ENCODE results near the gene EHMT1. TPM values are rescaled to one million over a fixed set of nuclear protein-coding genes. Genes with fewer than 3 reads are reported as not detected.

The EHMT1 gene
- polyA plus RNA-seq, 1 of the 3 experiments (the other 2 are of a cell fraction): 39.5 TPM

DNA sequence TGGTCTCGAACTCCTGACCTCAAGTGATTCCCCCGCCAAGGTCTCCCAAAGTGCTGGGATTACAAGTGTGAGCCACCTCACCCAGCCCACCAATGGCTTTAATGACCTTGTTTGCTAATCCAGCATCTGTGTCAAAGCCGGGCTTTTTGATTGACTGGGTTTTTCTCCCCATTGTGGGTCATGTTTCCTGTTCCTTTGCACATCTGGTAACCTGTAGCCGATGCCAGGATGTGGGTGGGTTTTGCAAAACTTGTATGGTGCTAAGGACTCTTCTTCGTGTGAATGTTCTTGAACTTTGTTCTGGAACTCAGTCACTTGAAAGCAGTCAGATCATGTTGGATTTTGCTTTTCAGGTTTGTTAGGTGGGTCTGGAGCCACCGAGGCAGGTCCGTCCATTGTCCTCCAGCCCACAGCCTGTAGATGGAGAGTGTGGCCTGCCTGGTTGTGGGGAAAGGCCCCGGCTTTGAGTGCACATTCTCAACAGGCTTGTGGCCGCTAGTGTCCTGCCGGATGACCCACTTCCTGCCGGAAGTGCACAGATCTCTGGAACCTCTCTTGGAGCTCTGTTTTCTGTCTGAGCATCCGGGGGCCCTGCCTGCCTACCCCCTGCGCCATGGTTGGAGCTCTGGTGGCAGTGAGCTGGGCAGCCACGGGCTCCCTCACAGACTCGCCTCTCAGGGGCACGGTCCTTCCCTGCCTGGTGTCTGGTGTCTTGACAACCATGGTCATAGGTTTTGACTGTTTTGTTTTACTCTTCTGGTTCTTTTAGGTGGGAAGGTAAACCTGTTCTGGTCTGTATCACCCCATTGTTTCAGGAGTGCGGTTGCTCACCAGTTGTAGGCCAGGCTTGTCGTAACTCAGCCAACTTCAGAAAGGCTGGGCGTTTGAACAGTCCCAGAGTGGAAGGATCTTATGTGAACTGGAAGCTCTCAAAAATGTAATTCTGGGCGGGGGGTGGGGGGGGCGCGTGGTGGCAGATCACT, 189.2 kb downstream of the EHMT1 start:
- H3K27me3 ChIP-seq (ENCODE audit: insufficient read depth): no peaks in the 10 kb centered on the region
- no peak overlapping the region for H3K9ac ChIP-seq
- H3K36me3 ChIP-seq (replicated peaks in 1 of 2; ENCODE audit: control insufficient read depth in 1 of 2, insufficient read depth in 2 of 2, low read length in 1 of 2): peaks cover 24 to 39% of the 10 kb centered on the region in 2 experiments
- H3K27ac ChIP-seq (ENCODE audit: low read depth in 2 of 2, low read length in 1 of 2): no peak overlapping the region
- peaks cover 11% of the 10 kb centered on the region for H3F3A ChIP-seq (replicated peaks; ENCODE audit: insufficient read depth)
- H3K9me3 ChIP-seq: no peaks in the 10 kb centered on the region
- 94% methylated on average over 18 of the region's 22 CpGs for WGBS (ENCODE audit: low lambda C conversion rate)
- TF ChIP-seq NFIC (IDR thresholded peaks at IDR 0.05; ENCODE audit: borderline replicate concordance): no peak
- TF ChIP-seq FOXM1 (IDR thresholded peaks at IDR 0.05; ENCODE audit: low read depth): no peak
- no peak for TF ChIP-seq SMC3 (IDR thresholded peaks at IDR 0.05; ENCODE audit: low read depth, low read length)
- TF ChIP-seq, protein P1, sequence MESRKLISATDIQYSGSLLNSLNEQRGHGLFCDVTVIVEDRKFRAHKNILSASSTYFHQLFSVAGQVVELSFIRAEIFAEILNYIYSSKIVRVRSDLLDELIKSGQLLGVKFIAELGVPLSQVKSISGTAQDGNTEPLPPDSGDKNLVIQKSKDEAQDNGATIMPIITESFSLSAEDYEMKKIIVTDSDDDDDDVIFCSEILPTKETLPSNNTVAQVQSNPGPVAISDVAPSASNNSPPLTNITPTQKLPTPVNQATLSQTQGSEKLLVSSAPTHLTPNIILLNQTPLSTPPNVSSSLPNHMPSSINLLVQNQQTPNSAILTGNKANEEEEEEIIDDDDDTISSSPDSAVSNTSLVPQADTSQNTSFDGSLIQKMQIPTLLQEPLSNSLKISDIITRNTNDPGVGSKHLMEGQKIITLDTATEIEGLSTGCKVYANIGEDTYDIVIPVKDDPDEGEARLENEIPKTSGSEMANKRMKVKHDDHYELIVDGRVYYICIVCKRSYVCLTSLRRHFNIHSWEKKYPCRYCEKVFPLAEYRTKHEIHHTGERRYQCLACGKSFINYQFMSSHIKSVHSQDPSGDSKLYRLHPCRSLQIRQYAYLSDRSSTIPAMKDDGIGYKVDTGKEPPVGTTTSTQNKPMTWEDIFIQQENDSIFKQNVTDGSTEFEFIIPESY (IDR thresholded peaks at IDR 0.05; ENCODE audit: borderline replicate concordance, low read depth): no peak
- TF ChIP-seq, protein P2, sequence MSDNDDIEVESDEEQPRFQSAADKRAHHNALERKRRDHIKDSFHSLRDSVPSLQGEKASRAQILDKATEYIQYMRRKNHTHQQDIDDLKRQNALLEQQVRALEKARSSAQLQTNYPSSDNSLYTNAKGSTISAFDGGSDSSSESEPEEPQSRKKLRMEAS (IDR thresholded peaks at IDR 0.05; ENCODE audit: low read depth): no peak
- H2AFZ ChIP-seq (ENCODE audit: low read depth): no peak overlapping the region
- no peak overlapping the region for H3K4me3 ChIP-seq (ENCODE audit: low read depth in 2 of 2, low read length in 1 of 2)
- no peaks in the 10 kb centered on the region for H3K9me2 ChIP-seq
- POLR2A ChIA-PET: no interaction called here
- no peak overlapping the region for H3K4me2 ChIP-seq
- peaks cover 3% of the 10 kb centered on the region; the same call in 1 of the 2 replicates for H3K79me2 ChIP-seq (ENCODE audit: insufficient read depth)
- CTCF ChIA-PET: interaction anchor here (0.8 to 1.2 kb wide), 2 partner anchors 10 to 13 kb away, joined by 3 read pairs; no protein-coding TSS in a partner anchor
- H4K20me1 ChIP-seq (ENCODE audit: insufficient read depth): no peaks in the 10 kb centered on the region
- no peaks in the 10 kb centered on the region; a peak in 1 of 4 replicates for H3K4me1 ChIP-seq (ENCODE audit: control insufficient read depth in 1 of 2, insufficient read depth in 2 of 2, low read depth in 1 of 2, low read length in 1 of 2)
- no peak for DNase-seq

DNA sequence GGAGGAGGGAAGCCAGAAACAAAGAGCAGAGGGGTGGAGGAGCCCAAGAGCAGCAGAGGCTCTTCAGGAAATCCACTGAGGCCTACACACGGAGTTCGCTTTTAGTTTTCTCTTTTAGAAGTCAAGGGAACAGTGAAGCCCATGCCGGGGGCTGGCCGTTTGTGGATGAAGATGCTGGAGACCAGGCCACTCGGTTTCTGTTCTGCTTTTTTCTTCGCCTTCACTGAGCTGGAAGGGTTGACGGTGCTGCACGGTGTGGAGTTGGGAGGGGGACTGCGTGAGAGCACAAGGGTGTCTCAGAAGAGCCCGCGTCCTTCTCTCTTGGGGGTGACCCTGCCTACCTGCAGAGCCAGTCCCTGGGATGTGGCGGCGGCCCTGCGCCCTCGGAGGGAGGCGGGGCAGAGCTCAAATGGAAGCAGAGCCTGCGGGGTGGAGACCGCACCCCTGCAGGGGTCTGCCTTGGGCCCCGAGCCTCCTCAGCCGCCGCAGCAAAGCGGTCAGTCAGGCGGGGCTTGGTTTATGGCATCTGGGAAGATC, 190.3 kb downstream of the EHMT1 start:
- CTCF ChIA-PET: interaction anchor here (0.9 to 1.2 kb wide), 3 partner anchors 9 to 17 kb away, joined by 3 read pairs; no protein-coding TSS in a partner anchor
- TF ChIP-seq FOXJ3 (CRISPR knock-in tag; IDR thresholded peaks at IDR 0.05): no peak
- no peak for TF ChIP-seq JUND (IDR thresholded peaks at IDR 0.05)
- TF ChIP-seq EZH2phosphoT487 (IDR thresholded peaks at IDR 0.05; ENCODE audit: borderline replicate concordance, low read depth): no peak
- no peak for TF ChIP-seq CHD2 (IDR thresholded peaks at IDR 0.05; ENCODE audit: low read length, partially characterized antibody)
- TF ChIP-seq YY1 (IDR thresholded peaks at IDR 0.05; ENCODE audit: low read depth): no peak
- TF ChIP-seq, protein P3, sequence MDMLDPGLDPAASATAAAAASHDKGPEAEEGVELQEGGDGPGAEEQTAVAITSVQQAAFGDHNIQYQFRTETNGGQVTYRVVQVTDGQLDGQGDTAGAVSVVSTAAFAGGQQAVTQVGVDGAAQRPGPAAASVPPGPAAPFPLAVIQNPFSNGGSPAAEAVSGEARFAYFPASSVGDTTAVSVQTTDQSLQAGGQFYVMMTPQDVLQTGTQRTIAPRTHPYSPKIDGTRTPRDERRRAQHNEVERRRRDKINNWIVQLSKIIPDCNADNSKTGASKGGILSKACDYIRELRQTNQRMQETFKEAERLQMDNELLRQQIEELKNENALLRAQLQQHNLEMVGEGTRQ (IDR thresholded peaks at IDR 0.05; ENCODE audit: borderline replicate concordance, low read depth, low read length): no peak
- TF ChIP-seq GABPA (IDR thresholded peaks at IDR 0.05; ENCODE audit: low read depth): no peak
- TF ChIP-seq RXRA (IDR thresholded peaks at IDR 0.05; ENCODE audit: borderline replicate concordance, low read depth): no peak
- TF ChIP-seq, protein P4, sequence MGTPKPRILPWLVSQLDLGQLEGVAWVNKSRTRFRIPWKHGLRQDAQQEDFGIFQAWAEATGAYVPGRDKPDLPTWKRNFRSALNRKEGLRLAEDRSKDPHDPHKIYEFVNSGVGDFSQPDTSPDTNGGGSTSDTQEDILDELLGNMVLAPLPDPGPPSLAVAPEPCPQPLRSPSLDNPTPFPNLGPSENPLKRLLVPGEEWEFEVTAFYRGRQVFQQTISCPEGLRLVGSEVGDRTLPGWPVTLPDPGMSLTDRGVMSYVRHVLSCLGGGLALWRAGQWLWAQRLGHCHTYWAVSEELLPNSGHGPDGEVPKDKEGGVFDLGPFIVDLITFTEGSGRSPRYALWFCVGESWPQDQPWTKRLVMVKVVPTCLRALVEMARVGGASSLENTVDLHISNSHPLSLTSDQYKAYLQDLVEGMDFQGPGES (IDR thresholded peaks at IDR 0.05; ENCODE audit: low read depth, low read length): no peak
- TF ChIP-seq MEF2A (IDR thresholded peaks at IDR 0.05; ENCODE audit: borderline replicate concordance, low read depth): no peak
- TF ChIP-seq, protein P5, sequence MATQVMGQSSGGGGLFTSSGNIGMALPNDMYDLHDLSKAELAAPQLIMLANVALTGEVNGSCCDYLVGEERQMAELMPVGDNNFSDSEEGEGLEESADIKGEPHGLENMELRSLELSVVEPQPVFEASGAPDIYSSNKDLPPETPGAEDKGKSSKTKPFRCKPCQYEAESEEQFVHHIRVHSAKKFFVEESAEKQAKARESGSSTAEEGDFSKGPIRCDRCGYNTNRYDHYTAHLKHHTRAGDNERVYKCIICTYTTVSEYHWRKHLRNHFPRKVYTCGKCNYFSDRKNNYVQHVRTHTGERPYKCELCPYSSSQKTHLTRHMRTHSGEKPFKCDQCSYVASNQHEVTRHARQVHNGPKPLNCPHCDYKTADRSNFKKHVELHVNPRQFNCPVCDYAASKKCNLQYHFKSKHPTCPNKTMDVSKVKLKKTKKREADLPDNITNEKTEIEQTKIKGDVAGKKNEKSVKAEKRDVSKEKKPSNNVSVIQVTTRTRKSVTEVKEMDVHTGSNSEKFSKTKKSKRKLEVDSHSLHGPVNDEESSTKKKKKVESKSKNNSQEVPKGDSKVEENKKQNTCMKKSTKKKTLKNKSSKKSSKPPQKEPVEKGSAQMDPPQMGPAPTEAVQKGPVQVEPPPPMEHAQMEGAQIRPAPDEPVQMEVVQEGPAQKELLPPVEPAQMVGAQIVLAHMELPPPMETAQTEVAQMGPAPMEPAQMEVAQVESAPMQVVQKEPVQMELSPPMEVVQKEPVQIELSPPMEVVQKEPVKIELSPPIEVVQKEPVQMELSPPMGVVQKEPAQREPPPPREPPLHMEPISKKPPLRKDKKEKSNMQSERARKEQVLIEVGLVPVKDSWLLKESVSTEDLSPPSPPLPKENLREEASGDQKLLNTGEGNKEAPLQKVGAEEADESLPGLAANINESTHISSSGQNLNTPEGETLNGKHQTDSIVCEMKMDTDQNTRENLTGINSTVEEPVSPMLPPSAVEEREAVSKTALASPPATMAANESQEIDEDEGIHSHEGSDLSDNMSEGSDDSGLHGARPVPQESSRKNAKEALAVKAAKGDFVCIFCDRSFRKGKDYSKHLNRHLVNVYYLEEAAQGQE (IDR thresholded peaks at IDR 0.05; ENCODE audit: low read depth, low read length): no peak
- TF ChIP-seq TCF12 (IDR thresholded peaks at IDR 0.05): no peak

More for the DNA sequence above, 190.3 kb downstream of the EHMT1 start:
- Histone ChIP-seq H3K4me1 (ENCODE audit: control insufficient read depth in 1 of 2, insufficient read depth in 2 of 2, low read depth in 1 of 2, low read length in 1 of 2) (no peaks in the 10 kb centered on the region; a peak in 1 of 4 replicates), H3K36me3 (replicated peaks in 1 of 2; ENCODE audit: control insufficient read depth in 1 of 2, insufficient read depth in 2 of 2, low read length in 1 of 2) (peaks cover 17 to 44% of the 10 kb centered on the region in 2 experiments), H3K4me2 (no peak overlapping the region), H3K27me3 (ENCODE audit: insufficient read depth) (no peaks in the 10 kb centered on the region), H3F3A (replicated peaks; ENCODE audit: insufficient read depth) (peaks cover 8% of the 10 kb centered on the region), H3K4me3 (ENCODE audit: low read depth in 2 of 2, low read length in 1 of 2) (no peak overlapping the region), H3K9me2 (no peaks in the 10 kb centered on the region), H3K9ac (no peak overlapping the region), H3K27ac (ENCODE audit: low read depth in 2 of 2, low read length in 1 of 2) (no peak overlapping the region), H2AFZ (ENCODE audit: low read depth) (no peak overlapping the region), H3K9me3 (no peaks in the 10 kb centered on the region), H3K79me2 (ENCODE audit: insufficient read depth) (peaks cover 3% of the 10 kb centered on the region; the same call in 1 of the 2 replicates), H4K20me1 (ENCODE audit: insufficient read depth) (no peaks in the 10 kb centered on the region)
- DNase-seq: no peak
- POLR2A ChIA-PET: no interaction called here
- WGBS (ENCODE audit: low lambda C conversion rate): 95% methylated on average over 18 of the region's 23 CpGs
